HG03342 (cell line): Measurements from ENCODE around the gene OVCH1.

Experiments
- ATAC-seq: cut with Tn5 transposase; IDR thresholded peaks from one replicate; pipeline ENCODE4 v1.9.1; 2021; ENCODE audit warnings: mild to moderate bottlenecking, moderate library complexity; ENCODE audit not compliant: unreplicated experiment

OVCH1 gene, protein sequence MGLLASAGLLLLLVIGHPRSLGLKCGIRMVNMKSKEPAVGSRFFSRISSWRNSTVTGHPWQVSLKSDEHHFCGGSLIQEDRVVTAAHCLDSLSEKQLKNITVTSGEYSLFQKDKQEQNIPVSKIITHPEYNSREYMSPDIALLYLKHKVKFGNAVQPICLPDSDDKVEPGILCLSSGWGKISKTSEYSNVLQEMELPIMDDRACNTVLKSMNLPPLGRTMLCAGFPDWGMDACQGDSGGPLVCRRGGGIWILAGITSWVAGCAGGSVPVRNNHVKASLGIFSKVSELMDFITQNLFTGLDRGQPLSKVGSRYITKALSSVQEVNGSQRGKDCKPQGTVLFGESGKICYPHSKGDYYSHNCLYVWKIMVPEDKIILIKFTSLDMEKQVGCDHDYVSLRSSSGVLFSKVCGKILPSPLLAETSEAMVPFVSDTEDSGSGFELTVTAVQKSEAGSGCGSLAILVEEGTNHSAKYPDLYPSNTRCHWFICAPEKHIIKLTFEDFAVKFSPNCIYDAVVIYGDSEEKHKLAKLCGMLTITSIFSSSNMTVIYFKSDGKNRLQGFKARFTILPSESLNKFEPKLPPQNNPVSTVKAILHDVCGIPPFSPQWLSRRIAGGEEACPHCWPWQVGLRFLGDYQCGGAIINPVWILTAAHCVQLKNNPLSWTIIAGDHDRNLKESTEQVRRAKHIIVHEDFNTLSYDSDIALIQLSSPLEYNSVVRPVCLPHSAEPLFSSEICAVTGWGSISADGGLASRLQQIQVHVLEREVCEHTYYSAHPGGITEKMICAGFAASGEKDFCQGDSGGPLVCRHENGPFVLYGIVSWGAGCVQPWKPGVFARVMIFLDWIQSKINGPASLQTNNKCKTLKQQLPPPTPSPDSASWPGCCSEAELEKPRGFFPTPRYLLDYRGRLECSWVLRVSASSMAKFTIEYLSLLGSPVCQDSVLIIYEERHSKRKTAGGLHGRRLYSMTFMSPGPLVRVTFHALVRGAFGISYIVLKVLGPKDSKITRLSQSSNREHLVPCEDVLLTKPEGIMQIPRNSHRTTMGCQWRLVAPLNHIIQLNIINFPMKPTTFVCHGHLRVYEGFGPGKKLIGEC

DNA sequence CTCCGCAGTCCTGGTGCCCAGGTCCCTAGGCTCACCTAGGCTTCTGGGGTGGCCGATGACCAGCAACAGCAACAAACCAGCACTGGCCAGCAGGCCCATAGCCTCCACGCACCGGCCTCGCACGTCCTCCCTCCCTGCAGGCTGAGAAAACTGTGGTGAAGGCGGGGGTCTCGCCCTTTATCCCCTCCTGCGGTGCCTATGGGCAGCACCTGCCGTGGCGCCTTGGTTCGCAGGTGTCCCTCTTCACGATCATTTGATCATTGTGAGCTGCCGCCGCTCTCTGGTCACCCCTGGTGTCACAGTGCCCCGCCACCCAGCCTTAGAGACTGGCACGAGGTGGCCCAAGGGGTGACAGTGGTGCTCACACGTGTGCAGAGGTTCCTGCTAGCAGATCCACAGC lies at the start of gene OVCH1:
Gene OVCH1 (minus strand): TSS at position 99 of the 400 bp plus-strand sequence. CDS start 0 bp downstream, at position 99.
- no peak for ATAC-seq

DNA sequence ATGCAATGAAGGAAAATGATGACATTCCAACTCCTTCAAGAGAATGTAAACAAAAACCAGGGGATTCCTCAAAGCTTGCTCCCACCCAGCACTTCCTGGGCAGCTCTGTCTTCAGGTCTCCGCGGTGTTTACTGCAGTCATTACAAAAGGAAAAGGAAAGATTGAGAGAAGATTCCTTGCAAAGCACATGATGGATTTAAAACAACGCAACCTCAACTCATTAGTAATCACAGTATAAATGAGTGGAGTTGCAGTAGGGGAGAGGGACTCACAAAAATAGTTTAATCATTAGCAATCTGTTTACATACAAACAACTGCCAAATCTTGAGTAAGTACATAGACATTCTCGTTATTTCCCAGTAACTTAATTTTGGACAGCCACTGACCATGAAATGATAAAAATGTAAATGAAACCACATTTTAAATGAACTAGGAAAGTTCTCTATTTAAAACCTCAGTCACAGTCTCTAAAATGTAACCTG lies 49.7 kb upstream of the OVCH1 start:
- no peak for ATAC-seq

DNA sequence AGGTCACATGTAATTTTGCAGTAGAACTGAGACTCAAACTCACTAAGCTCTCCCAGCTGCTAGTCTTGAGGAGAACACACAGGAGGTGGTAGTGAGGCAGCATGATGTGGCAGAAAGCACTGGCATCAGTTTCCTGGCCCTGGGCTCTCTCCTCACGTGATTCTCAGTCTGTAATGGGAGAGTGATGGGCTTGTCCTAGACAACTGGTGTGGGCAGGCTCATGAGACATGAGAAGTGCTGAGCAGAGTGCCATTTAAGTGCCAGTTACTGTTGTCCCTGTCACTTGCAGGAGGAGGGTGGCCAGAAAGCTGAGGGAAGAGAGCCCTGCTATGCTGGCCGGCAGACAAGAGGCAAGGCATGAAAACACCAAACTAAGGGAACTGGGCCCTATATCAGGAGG lies 48.5 kb upstream of the OVCH1 start:
- no peak for ATAC-seq

DNA sequence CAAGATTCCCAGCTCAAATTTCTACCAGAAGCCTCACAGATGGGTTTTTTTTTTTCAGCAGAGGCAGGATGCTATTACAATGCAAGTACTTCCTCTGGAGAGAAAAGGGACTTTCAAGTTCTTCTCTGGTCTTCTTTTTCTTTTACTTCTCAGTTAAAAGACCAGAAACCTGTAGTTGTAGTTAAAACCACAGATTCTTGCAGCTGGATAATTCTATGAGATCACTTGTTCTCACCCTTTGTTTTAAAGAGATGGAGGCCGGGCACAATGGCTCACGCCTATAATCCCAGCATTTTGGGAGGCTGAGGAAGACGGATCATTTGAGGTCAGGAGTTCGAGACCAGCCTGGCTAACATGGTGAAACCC lies 47.6 kb upstream of the OVCH1 start:
- peak; percentile 63 for ATAC-seq

DNA sequence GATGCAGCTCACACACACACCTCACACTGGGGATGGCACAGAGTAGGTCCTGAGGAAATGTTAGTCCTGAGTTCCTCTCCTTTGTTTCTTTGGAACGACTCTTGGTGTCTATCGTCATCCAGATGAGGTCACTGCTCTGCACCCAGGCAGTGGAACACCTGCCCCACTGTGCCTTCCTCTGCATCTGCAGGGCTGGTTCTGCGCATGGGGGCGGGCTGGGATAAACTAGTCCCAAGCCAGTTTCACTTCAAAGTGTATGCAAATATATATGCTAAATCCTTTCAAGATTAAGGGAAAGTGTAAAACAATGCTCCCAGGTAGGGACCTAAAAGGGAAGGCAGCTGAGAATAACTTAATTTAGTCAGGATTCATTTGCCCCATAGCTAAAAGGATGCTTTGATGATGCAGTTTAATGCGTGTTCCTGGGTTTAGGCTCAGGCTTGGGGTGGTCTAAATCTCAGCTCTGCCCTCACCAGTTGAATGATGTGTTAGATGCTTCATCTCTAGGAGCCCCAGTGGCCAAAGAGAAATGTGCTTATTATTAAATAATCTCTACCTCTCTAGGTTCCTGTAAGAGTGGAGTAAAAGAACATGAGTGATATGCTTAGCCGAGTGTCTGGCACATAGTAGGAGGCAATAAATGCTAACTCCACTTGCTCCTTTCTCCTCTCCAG lies 47.1 kb upstream of the OVCH1 start:
- ATAC-seq: peak; percentile 33

DNA sequence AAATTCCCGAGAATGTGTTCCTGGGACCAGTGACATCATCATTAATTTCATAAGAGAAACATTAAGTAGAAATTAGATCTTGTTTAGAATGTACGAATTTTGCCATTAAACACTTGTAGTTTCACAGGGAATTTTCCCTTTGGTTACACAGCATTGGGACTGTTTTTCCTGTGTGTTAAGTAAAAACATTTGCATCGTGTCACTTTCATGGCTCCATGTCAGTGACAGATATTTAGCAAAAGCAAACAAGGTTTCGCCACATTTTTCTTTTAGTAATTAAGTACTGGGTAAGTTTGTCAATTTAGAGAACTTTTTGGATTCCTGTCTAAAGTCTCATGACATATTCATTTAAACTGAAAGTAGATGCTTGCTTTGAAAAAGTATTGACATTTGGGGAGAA lies 45.5 kb upstream of the OVCH1 start:
- ATAC-seq: no peak

DNA sequence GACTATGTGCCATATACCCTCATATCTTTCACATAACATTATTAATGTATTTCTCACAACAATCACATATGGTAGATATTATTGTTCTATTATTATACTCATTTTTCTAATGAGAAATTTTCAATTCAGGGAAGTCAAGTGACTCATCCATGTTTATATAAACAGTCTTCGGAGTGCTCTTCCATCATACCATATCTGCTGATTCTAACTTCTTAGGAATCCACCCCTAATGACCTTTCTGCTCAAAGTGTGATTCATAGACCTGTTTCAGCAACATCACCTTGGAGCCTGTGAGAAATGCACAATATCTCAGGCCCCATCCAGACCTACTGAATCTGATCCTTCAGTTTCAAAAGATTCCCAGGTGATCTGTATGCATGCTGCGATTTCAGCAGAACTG lies 39.8 kb upstream of the OVCH1 start:
- ATAC-seq: no peak

DNA sequence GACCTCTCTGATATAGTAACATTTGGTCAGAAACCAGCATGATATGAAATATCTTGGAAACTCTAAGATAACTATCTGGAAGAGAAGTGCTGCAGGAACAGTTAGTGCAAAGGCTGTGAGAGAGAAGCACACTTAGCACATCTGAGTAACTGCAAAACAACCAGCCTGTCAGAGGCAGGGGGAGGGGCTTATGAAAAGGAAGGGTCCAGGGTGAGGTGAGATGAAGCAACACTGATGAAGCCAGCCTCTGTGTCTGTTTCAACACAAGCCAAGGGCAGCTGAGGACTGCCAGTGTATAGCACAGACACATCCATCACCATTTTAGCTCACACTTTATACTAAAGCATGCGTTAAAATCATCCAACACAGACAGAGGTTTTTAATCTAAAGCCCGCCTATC lies 37.4 kb upstream of the OVCH1 start:
- ATAC-seq: no peak

DNA sequence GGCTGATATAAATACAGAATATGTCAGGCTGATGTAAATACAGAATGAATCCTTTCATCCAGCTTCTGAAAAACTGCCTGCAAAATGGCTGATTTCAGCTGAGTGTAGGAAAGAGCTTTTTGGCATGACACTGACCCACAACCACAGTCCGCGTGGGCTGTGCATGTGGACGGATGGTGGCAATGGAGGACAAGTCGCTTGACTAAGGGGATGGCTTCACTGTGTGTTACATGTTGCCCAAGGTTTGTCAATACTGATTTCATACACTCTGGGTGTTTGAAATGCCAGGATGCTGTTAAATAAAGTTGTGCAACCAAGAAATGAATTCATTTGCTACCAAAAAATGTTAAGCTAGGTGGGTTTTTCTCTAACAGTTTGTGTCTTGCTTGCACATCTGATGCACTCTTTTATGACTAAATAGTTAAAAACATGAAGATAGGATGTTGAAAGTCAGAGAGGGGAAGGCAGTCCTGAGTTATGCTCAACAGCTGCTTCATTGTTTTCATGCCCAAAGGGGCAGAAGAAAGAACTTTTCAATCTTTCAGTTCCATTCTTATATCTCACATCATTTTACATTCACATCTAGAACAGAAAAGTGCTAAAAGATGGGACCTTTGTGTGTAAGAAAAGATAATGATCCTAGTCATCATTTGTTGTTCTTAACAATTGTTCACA lies 36.5 kb upstream of the OVCH1 start:
- no peak for ATAC-seq

DNA sequence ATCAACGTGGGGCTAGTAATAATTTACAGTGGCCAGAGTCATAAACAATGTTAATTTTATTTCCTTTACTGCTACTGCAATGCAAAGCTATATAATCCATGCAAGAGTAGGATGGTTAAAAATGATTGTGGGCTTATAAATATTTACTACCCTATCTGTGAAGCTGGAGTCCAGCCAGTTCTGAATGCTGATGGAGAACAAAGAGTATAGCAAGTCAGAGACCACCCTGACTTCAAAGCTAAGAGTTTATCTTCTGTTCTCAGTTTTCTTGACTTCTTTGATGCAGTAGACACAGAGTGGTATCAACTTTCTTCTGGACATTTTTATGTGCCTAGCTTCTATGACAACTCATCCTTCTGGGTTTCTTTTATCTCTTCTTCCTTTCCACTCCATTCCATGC lies 34.0 kb upstream of the OVCH1 start:
- ATAC-seq: no peak

DNA sequence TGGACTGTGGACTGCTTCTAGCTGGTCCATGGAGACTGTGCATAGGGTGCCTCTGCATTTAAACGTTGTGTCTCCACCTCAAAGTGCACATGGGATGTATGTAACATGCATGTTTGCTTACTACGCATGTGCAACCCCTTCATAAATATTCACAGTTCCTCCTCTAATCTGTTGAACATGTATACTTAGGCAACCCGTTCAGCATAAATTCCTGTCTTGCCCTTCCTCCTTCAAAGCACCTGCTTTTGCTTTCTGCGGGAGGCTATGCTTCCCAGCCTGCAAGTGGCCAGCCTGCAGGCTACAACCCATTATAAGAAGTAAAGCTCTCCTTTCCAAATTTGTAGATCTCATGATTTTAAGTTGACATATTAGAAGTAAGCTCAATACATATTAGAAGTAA lies 33.0 kb upstream of the OVCH1 start:
- no peak for ATAC-seq

DNA sequence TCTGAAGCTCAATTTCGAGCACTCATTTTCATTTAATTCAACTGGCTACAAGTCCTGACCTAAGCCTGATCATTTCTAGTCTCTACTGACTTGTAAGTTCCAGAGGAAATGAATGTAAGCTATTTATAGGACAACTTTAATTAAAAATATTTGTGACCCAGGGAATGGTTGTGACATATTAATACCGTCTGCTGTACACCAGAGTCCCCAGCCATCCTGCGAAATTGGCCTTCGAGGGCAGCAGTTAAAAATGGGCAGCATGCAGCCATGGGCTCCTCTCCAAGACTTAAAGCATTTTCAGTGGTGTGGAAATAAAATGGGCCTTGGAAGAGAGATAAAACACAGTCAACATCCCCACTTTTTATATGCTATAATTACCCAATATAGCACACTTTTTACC lies 30.7 kb upstream of the OVCH1 start:
- no peak for ATAC-seq

DNA sequence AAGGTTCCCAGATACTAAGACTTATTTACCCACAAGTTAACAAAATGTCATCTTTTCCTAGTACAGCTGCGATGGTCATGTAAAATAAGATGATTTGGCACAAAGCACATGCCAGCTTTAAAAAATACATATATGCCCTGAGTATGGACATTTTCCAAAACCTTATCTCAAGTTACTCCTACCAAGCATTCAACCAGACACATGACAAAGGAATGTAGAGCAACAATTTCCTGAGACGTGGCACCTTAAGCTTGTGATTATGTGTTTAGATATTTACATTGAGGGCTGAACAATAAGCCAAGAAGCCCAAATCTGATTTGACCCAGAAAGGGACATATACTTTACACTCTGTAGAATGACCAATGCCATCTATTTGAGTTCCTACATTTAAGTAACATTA lies 24.5 kb upstream of the OVCH1 start:
- ATAC-seq: no peak

DNA sequence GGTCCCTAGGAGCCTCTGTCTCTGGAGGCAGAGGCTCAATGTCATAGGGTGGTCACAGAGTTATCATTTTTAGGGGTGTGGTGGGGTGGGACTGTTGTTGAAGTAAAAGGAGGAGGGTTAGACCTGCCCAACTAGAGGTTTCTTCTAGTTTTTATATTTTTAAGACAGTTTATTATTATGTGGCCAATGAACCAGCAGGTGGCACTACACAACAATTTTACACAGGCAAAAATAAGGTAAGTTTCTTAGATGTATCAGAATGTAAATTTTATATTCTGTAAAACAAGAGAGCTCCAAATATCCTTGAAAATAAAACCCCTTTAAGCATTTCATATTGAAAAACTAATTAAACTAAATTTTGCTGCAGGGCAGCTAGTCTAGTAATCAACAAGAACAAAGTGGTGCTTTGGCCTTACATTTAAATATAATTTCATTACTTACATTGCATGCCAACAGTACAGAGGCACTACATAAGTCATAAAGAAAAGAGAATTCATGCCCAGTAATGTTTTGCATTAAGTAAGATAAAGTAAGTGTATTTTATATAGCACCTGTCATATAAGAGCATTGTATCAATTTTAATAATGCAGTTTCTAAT lies 22.2 kb upstream of the OVCH1 start:
- peak; percentile 66 for ATAC-seq

DNA sequence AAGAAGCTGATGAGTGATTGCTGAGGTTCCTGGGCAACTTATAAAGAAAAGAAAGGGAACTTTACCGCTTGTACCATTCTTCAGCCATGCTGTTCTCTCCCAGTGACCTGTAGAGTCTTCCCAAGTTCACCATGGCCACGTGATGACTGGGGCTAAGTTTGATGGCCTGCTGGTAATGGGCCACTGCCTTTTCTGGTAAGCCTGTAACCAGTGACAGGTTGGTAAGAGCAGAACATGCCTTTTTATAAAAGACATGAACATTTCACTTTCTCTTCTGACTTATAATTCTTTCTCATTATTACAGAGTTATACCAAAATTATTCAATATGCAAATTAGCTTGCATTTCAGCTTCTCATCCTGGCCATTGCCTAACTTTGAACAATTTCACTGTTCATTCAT lies 20.9 kb upstream of the OVCH1 start:
- no peak for ATAC-seq

DNA sequence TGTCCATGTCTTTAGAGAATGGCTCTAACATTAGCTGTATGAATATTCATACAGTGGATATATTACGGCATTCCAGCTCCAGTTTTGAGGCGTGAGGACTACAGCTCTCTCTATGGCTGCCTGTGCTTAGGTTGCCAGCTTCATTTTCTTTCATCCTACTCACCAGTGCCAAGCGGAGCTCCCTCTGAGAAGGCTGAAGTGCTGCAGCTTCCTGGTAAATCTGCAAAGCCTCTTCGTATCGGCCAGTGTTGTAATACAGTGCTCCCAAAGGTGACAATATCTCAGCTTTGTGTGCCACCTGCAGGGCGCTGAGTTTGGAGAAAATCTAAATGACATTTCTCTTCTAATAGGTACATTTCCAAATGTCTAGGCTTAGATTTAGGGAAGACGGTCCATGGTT lies 19.8 kb upstream of the OVCH1 start:
- no peak for ATAC-seq

DNA sequence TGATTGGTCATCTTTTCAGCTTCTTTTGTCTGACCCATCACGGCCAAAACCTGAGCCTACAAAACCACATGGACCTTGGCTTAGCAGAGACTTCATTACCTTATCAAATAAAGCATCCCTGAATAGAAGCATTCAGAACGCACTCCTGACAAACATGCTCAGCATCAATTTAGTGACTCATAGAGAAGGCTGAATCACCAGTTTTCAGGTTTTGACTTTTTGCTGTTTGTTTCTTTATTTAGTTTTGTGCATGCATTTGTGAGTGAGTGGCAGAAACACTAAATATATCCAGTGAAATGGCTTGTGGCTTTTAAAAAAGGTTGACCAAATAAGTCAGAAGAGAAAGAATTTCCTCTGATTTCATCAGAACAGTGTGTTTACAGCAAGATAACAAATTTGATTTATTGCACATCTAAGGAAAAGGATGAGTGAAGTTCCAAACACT lies 19.0 kb upstream of the OVCH1 start:
- no peak for ATAC-seq

DNA sequence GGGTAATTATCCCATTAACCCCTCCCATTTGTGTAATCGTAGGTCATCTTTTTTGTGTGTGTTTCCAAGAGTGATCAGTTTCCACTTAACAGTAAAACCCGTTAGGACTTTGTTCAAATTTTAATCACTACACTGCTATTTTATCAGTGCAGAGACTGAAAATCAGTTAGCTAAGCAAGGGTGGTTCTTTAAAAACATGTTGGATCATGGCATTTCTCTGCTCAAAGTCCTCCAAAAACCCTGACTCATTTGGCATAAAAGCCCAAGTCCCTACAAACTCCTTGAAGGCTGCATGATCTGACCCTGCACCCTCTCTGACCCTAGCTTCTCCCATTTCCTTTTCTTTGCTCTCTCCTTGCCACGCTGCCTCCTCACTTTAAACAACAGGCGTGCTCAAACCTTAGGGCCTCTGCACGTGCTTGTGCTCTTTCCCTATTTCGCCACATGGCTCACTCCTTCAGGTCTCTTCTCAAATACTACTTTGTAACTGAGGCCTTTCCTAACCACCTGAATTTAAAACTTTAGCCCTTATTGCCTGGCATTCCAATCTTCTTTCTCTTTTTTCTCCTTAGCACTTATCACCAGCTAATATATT lies 13.2 kb upstream of the OVCH1 start:
- no peak for ATAC-seq

DNA sequence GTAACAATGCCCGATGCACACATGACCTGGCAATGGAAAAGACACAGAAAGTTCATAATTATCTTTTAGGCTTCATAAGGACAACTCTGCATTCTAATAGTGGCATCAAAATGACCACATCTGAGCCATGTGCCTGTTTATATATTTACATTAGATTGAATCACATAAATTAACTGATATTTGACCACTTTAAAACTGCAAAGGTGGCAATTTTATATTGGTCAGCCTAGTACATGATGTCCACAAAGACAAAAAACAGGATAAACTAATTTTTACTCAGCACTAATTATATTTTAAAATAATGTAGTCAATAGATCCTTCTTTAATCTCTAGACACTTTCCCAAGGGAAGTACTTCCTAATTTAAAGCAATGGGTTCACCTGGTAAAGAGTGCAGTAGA lies 12.0 kb upstream of the OVCH1 start:
- ATAC-seq: no peak

DNA sequence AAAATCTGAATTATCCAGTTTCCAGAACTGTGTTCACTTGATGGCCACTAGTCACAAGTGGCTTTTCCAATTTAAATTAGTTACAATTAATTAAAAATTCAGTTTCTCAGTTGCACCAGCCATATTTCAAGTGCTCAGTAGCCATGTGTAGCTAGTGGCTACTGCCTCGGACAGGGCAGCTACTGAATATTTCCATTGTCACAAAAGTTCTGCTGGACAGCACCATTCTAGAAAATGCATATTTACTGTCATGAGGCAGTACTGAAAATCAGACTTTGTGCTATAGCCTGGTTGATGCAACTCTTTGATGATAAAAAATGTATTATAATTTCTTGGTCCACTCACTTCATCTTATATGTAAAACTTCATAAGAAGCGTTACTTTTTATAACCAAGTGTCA lies 11.5 kb upstream of the OVCH1 start:
- ATAC-seq: no peak
